Colonic mucosa (tissue), 4 donors: ENCODE measurements around the gene GRK4. TPM values are rescaled to one million over a fixed set of nuclear protein-coding genes. Genes with fewer than 3 reads are reported as not detected.
A peak's percentile ranks its signal among the peaks of the same experiment; 100 is the strongest.

Source experiments
- DNase-seq: peaks from one replicate; pipeline ENCODE4 v3.0.0-alpha.2; 2020
- H3K27ac ChIP-seq: fragments of 200-600 bp; one replicate; pipeline ENCODE4 v1.8.0; 2021
- H3K27me3 ChIP-seq: fragments of 200-600 bp; one replicate; pipeline ENCODE4 v1.8.0; 2021
- H3K36me3 ChIP-seq: fragments of 200-600 bp; one replicate; pipeline ENCODE4 v1.8.0; 2021
- H3K4me1 ChIP-seq: fragments of 200-600 bp; one replicate; pipeline ENCODE4 v1.8.0; 2021; ENCODE audit warnings: mild to moderate bottlenecking
- H3K4me3 ChIP-seq: fragments of 200-600 bp; one replicate; pipeline ENCODE4 v1.8.0; 2021
- H3K9ac ChIP-seq, 2 donors: one replicate each; pipeline ENCODE4 v1.7.0; 2013; ENCODE audit warnings: control low read depth in 2 of 2, low read depth in 2 of 2, low read length in 2 of 2
- H3K9me3 ChIP-seq: fragments of 200-600 bp; one replicate; pipeline ENCODE4 v1.8.0; 2021
- CTCF ChIP-seq: fragments of 200-600 bp; IDR thresholded peaks from one replicate; pipeline ENCODE4 v1.8.0; 2022; ENCODE audit warnings: antibody characterized with exemption, mild to moderate bottlenecking
- intact Hi-C: fragments of 100-400 bp; cut with DNase I; formaldehyde crosslinking; loops from one replicate; pipeline ENCODE4 v1.14.1; 2022
- total RNA-seq, 2 donors: library from RNA; stranded (reverse); fragmentation: NEBNext Ultra II Directional in 1 of 2; extraction: Animal tissue kit (Norgen Biotek cat#: 25700) in 1 of 2; gene quantifications; one replicate each; pipeline ENCODE4 v1.2.1, GENCODE V29; 2021
- donor health status: healthy.
- donor health status: DM: no; HTN: no; CAD: no.
- donor health status: DM: no; HTN: no; CAD: no.

GRK4 gene
- total RNA-seq, 2 donors from 2014 or later = 0.77 to 1.7 TPM

GRCh38 chr4:2961811-2962441 lies 1.4 kb upstream of the GRK4 start:
- H3K9me3 ChIP-seq = no peaks in the 10 kb centered on the region
- no peaks in the 10 kb centered on the region for H3K36me3 ChIP-seq
- no peak overlapping the region for H3K27ac ChIP-seq
- H3K27me3 ChIP-seq = no peaks in the 10 kb centered on the region
- peaks cover 7% of the 10 kb centered on the region for H3K4me1 ChIP-seq
- peak; percentile 24 for DNase-seq
- intact Hi-C loops = no loop called here
- H3K9ac ChIP-seq = peak overlapping the region in 1 of 2 donors; percentile 81
- H3K4me3 ChIP-seq = peak overlapping the region; percentile 91
- no peak for TF ChIP-seq CTCF

GRCh38 chr4:2962614-2963174 lies 677 bp upstream of the GRK4 start:
- peak; percentile 60 for DNase-seq

GRCh38 chr4:2963966-2964471 lies 648 bp downstream of the GRK4 start:
- Histone ChIP-seq H3K9ac (peak overlapping the region; percentile 22 to 62), H3K4me3 (peak overlapping the region; percentile 91), H3K27me3 (no peaks in the 10 kb centered on the region), H3K9me3 (no peaks in the 10 kb centered on the region), H3K36me3 (no peaks in the 10 kb centered on the region), H3K27ac (peak overlapping the region; percentile 8), H3K4me1 (peaks cover 7% of the 10 kb centered on the region)
- no peak for TF ChIP-seq CTCF
- peak; percentile 46 for DNase-seq
- intact Hi-C loops = no loop called here

More at GRCh38 chr4:2962614-2963174, 677 bp upstream of the GRK4 start:
- H3K36me3 ChIP-seq = no peaks in the 10 kb centered on the region
- peak overlapping the region; percentile 75 for H3K27ac ChIP-seq
- TF ChIP-seq CTCF = no peak
- no peaks in the 10 kb centered on the region for H3K9me3 ChIP-seq
- peaks cover 7% of the 10 kb centered on the region for H3K4me1 ChIP-seq
- peak overlapping the region; percentile 81 to 91 for H3K9ac ChIP-seq
- intact Hi-C loops = no loop called here
- no peaks in the 10 kb centered on the region for H3K27me3 ChIP-seq
- H3K4me3 ChIP-seq = peak overlapping the region; percentile 91

DNA sequence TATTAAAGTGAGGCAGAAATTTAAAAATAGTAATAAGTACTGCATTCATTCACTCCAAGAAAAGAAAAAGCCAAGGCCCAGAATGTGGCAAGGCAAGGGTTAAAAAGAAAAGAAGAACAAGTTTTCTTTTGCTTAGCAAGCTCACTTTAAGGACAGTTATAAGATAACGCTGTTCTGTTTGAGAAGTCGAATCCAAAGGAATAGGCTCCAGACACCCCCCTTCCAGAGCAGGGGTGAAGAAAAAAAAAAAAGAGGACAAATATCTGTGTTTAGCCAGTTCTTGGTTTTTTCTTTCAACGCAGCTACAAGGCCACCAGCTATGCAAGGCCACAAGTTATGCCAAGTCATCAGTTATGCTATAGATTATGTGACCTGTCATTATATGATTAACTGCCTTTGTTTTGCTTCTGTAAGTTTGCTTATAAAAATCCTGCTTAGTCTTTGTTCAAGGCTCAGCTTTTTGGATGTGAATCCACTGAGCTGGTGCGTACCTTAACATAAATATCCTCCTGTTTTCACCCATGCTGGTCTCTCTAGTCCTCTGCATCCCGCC lies 1.4 kb downstream of the GRK4 start:
- H3K27me3 ChIP-seq = no peaks in the 10 kb centered on the region
- no peak for DNase-seq
- H3K27ac ChIP-seq = no peak overlapping the region
- H3K36me3 ChIP-seq = no peaks in the 10 kb centered on the region
- peaks cover 7% of the 10 kb centered on the region for H3K4me1 ChIP-seq
- no peaks in the 10 kb centered on the region for H3K9me3 ChIP-seq
- TF ChIP-seq CTCF = no peak
- peak overlapping the region; percentile 91 for H3K4me3 ChIP-seq
- intact Hi-C loops = no loop called here
- no peak overlapping the region for H3K9ac ChIP-seq

- Histone ChIP-seq H3K4me1 (peaks cover 7% of the 10 kb centered on the region), H3K27ac (no peak overlapping the region), H3K9ac (no peak overlapping the region), H3K4me3 (no peak overlapping the region), H3K9me3 (no peaks in the 10 kb centered on the region), H3K27me3 (no peaks in the 10 kb centered on the region), H3K36me3 (no peaks in the 10 kb centered on the region)
- no peak for TF ChIP-seq CTCF
- DNase-seq = no peak
- intact Hi-C loops = no loop called here
Measured at GRCh38 chr4:2965262-2965661, 1.9 kb downstream of the GRK4 start.
